Hepatocyte (in vitro differentiated cells): ENCODE measurements around the gene ZNF845. TPM values are rescaled to one million over a fixed set of nuclear protein-coding genes. Genes with fewer than 3 reads are reported as not detected.
"Not testable (repeated sequence)": the region's sequence is repeated elsewhere in the genome, so short reads cannot be mapped to it uniquely, and the experiment has no call there.

Experiments
- DNase-seq: peaks from one replicate; pipeline ENCODE4 v3.0.0-alpha.2; 2016; ENCODE audit warnings: low spot score
- H2AFZ ChIP-seq: fragments of 200-600 bp; sonication (generic); 2 replicates; pipeline ENCODE4 v1.6.0; 2016; ENCODE audit warnings: antibody characterized with exemption, mild to moderate bottlenecking
- H3K27ac ChIP-seq: fragments of 200-600 bp; sonication (generic); 2 replicates; pipeline ENCODE4 v1.5.1; 2016; ENCODE audit warnings: mild to moderate bottlenecking
- H3K27me3 ChIP-seq: fragments of 200-600 bp; sonication (generic); 2 replicates; pipeline ENCODE4 v1.6.1; 2016
- H3K36me3 ChIP-seq: fragments of 200-600 bp; sonication (generic); replicated peaks from 2 replicates; pipeline ENCODE4 v1.5.1; 2016; ENCODE audit warnings: low read depth; ENCODE audit not compliant: insufficient read depth
- H3K4me1 ChIP-seq: fragments of 200-600 bp; sonication (generic); 2 replicates; pipeline ENCODE4 v1.5.1; 2016; ENCODE audit warnings: mild to moderate bottlenecking, moderate library complexity; ENCODE audit not compliant: insufficient read depth
- H3K4me2 ChIP-seq: fragments of 200-600 bp; sonication (generic); 2 replicates; pipeline ENCODE4 v1.6.0; 2016
- H3K4me3 ChIP-seq: fragments of 200-600 bp; sonication (generic); 2 replicates; pipeline ENCODE4 v1.5.1; 2016; ENCODE audit warnings: mild to moderate bottlenecking
- H3K79me2 ChIP-seq: fragments of 200-600 bp; sonication (generic); 2 replicates; pipeline ENCODE4 v1.6.0; 2017; ENCODE audit warnings: mild to moderate bottlenecking
- H3K9me2 ChIP-seq: fragments of 200-600 bp; sonication (generic); replicated peaks from 2 replicates; pipeline ENCODE4 v1.6.0; 2017; ENCODE audit warnings: mild to moderate bottlenecking; ENCODE audit not compliant: insufficient read depth
- H3K9me3 ChIP-seq: fragments of 200-600 bp; sonication (generic); 2 replicates; pipeline ENCODE4 v1.5.1; 2016; ENCODE audit warnings: low read depth, mild to moderate bottlenecking
- H4K20me1 ChIP-seq: fragments of 200-600 bp; sonication (generic); 2 replicates; pipeline ENCODE4 v1.6.0; 2016; ENCODE audit warnings: mild to moderate bottlenecking; ENCODE audit not compliant: insufficient read depth, poor library complexity, severe bottlenecking
- EZH2 ChIP-seq: fragments of 200-600 bp; sonication (generic); IDR thresholded peaks from 2 replicates; pipeline ENCODE4 v1.6.1; 2016; ENCODE audit warnings: antibody characterized with exemption, mild to moderate bottlenecking, borderline replicate concordance
- EZH2phosphoT487 ChIP-seq: fragments of 200-600 bp; sonication (generic); IDR thresholded peaks from one replicate; pipeline ENCODE4 v1.6.1; 2018; ENCODE audit warnings: antibody characterized with exemption, mild to moderate bottlenecking, low read depth, moderate library complexity; ENCODE audit not compliant: unreplicated experiment, severe bottlenecking
- WGBS: methylation state at CpG from one replicate; pipeline ENCODE4 v1.1.6; 2016; ENCODE audit warnings: low lambda C conversion rate; ENCODE audit errors: missing lambda C conversion rate; 5-methylcytosine and 5-hydroxymethylcytosine counted together
- polyA plus RNA-seq: library from polyadenylated mRNA; unstranded; fragments of >200 nt; fragmentation: Nextera tagmentation; extraction: Ambion mirVana; gene quantifications from 2 replicates; pipeline ENCODE4 v1.2.1, GENCODE V29; 2016
- total RNA-seq: library from RNA; depleted of rRNA; stranded (reverse); fragments of >200 nt; gene quantifications from 2 replicates; pipeline ENCODE4 v1.2.3, GENCODE V29; 2014
- TF ChIP-seq, protein P1 (sequence below): fragments of 200-600 bp; sonication (generic); IDR thresholded peaks from 2 replicates; pipeline ENCODE4 v1.5.1; 2016; ENCODE audit warnings: antibody characterized with exemption, mild to moderate bottlenecking; ENCODE audit not compliant: poor library complexity

The ZNF845 gene
- total and polyA plus RNA-seq, 2 experiments from 2014 or later: 1.7 to 6.1 TPM

- Histone ChIP-seq H2AFZ (peak within 1 kb of the TSS; percentile 92), H3K27me3 (no peaks in the 10 kb centered on the region), H3K9me2 (no peaks in the 10 kb centered on the region), H3K9me3 (no peaks in the 10 kb centered on the region), H4K20me1 (no peaks in the 10 kb centered on the region), H3K4me3 (peak within 1 kb of the TSS; percentile 99), H3K27ac (peak within 1 kb of the TSS; percentile 96), H3K4me2 (peak within 1 kb of the TSS; percentile 97), H3K79me2 (peaks cover 35% of the 10 kb centered on the region), H3K36me3 (no peaks in the 10 kb centered on the region), H3K4me1 (peaks cover 13% of the 10 kb centered on the region)
- TF ChIP-seq, protein P1, sequence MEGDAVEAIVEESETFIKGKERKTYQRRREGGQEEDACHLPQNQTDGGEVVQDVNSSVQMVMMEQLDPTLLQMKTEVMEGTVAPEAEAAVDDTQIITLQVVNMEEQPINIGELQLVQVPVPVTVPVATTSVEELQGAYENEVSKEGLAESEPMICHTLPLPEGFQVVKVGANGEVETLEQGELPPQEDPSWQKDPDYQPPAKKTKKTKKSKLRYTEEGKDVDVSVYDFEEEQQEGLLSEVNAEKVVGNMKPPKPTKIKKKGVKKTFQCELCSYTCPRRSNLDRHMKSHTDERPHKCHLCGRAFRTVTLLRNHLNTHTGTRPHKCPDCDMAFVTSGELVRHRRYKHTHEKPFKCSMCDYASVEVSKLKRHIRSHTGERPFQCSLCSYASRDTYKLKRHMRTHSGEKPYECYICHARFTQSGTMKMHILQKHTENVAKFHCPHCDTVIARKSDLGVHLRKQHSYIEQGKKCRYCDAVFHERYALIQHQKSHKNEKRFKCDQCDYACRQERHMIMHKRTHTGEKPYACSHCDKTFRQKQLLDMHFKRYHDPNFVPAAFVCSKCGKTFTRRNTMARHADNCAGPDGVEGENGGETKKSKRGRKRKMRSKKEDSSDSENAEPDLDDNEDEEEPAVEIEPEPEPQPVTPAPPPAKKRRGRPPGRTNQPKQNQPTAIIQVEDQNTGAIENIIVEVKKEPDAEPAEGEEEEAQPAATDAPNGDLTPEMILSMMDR: peak; percentile 48
- TF ChIP-seq EZH2: no peak
- TF ChIP-seq EZH2phosphoT487: no peak
- peak; percentile 98 for DNase-seq
- WGBS: under 1% methylated on average over 47 of the region's 58 CpGs
Observed at GRCh38 chr19:53394974-53395839, 61.7 kb downstream of the ZNF845 start, which contains the start of gene ZNF765. Gene ZNF765, plus strand, starts transcription at chr19:53395149. Its CDS starts 2,867 bp downstream, at chr19:53398016.

- not testable (repeated sequence) for DNase-seq, H3K36me3 ChIP-seq, H3K27me3 ChIP-seq, H4K20me1 ChIP-seq, H3K9me2 ChIP-seq, H3K9me3 ChIP-seq
- Histone ChIP-seq H3K4me3 (peak overlapping the region; percentile 99), H3K79me2 (peaks cover 36% of the 10 kb centered on the region), H3K4me1 (peaks cover 13% of the 10 kb centered on the region), H2AFZ (peak overlapping the region; percentile 92), H3K4me2 (peak overlapping the region; percentile 97), H3K27ac (peak overlapping the region; percentile 96)
- WGBS: 1% methylated on average over 9 of the region's 9 CpGs
Observed at GRCh38 chr19:53395840-53396524, 62.4 kb downstream of the ZNF845 start.

- peaks cover 13% of the 10 kb centered on the region for H3K4me1 ChIP-seq
- WGBS: 0% methylated on average over 1 of the region's 1 CpG
- peaks cover 36% of the 10 kb centered on the region for H3K79me2 ChIP-seq
- H3K4me2 ChIP-seq: peak overlapping the region; percentile 97
- H3K36me3 ChIP-seq: no peaks in the 10 kb centered on the region
- no peaks in the 10 kb centered on the region for H4K20me1 ChIP-seq
- H3K4me3 ChIP-seq: peak overlapping the region; percentile 2
- DNase-seq: no peak
- no peaks in the 10 kb centered on the region for H3K27me3 ChIP-seq
- TF ChIP-seq EZH2 (no peak), EZH2phosphoT487 (no peak)
- TF ChIP-seq, protein P1: no peak
- H3K27ac ChIP-seq: no peak overlapping the region
- no peaks in the 10 kb centered on the region for H3K9me2 ChIP-seq
- no peak overlapping the region for H2AFZ ChIP-seq
- no peaks in the 10 kb centered on the region for H3K9me3 ChIP-seq
Observed at GRCh38 chr19:53396525-53396868, 62.9 kb downstream of the ZNF845 start.

GRCh38 chr19:53397918-53398317, 64.4 kb downstream of the ZNF845 start:
- H3K4me1 ChIP-seq: peaks cover 13% of the 10 kb centered on the region
- H3K9me2 ChIP-seq, H3K9me3 ChIP-seq, H3K27me3 ChIP-seq, H3K36me3 ChIP-seq, H3K27ac ChIP-seq, H3K4me3 ChIP-seq, H2AFZ ChIP-seq, DNase-seq, H3K4me2 ChIP-seq, H4K20me1 ChIP-seq: not testable (repeated sequence)
- WGBS: 83% methylated on average over 1 of the region's 1 CpG
- peaks cover 36% of the 10 kb centered on the region for H3K79me2 ChIP-seq

Other genes with a start within 250 kb of the ZNF845 start
- gene ZNF160, start 230.3 kb upstream of the ZNF845 start, total RNA-seq: 52.5 and 53.1 TPM in 2 replicates
- 23.5 and 28.0 TPM in 2 replicates for gene ZNF160, start 230.3 kb upstream of the ZNF845 start, polyA plus RNA-seq
- 14.6 and 24.1 TPM in 2 replicates for gene ZNF415, start 200.8 kb upstream of the ZNF845 start, total RNA-seq
- 7.4 and 15.2 TPM in 2 replicates for gene ZNF415, start 200.8 kb upstream of the ZNF845 start, polyA plus RNA-seq
- 8.3 and 9.2 TPM in 2 replicates for gene ZNF347, start 174.7 kb upstream of the ZNF845 start, total RNA-seq
- gene ZNF347, start 174.7 kb upstream of the ZNF845 start, polyA plus RNA-seq: 3.8 and 7.1 TPM in 2 replicates
- gene ZNF665, start 140.4 kb upstream of the ZNF845 start, total RNA-seq: 3.4 and 3.6 TPM in 2 replicates
- 2.2 and 4.5 TPM in 2 replicates for gene ZNF665, start 140.4 kb upstream of the ZNF845 start, polyA plus RNA-seq
- 37.8 and 40.6 TPM in 2 replicates for gene ZNF677, start 78.9 kb upstream of the ZNF845 start, total RNA-seq
- 18.7 and 21.2 TPM in 2 replicates for gene ZNF677, start 78.9 kb upstream of the ZNF845 start, polyA plus RNA-seq
- gene VN1R2, start 75.5 kb upstream of the ZNF845 start, total RNA-seq: not detected in 2 replicates
- gene VN1R2, start 75.5 kb upstream of the ZNF845 start, polyA plus RNA-seq: 0.65 TPM in 1 of 2 replicates, not detected in the other
- gene VN1R4, start 66.0 kb upstream of the ZNF845 start, total RNA-seq: not detected in 2 replicates
- not detected in 2 replicates for gene VN1R4, start 66.0 kb upstream of the ZNF845 start, polyA plus RNA-seq
- gene ZNF525, start 32.0 kb downstream of the ZNF845 start, total RNA-seq: 12.2 and 14.2 TPM in 2 replicates
- gene ZNF525, start 32.0 kb downstream of the ZNF845 start, polyA plus RNA-seq: 3.8 and 4.5 TPM in 2 replicates
- gene ZNF765, start 61.4 kb downstream of the ZNF845 start, total RNA-seq: 16.4 and 24.5 TPM in 2 replicates
- gene ZNF765, start 61.4 kb downstream of the ZNF845 start, polyA plus RNA-seq: 9.3 and 12.7 TPM in 2 replicates
- gene ZNF761, start 98.2 kb downstream of the ZNF845 start, total RNA-seq: 27.7 and 28.1 TPM in 2 replicates
- gene ZNF761, start 98.2 kb downstream of the ZNF845 start, polyA plus RNA-seq: 11.5 and 13.5 TPM in 2 replicates
- 7.7 and 8.6 TPM in 2 replicates for gene ZNF813, start 134.0 kb downstream of the ZNF845 start, total RNA-seq
- gene ZNF813, start 134.0 kb downstream of the ZNF845 start, polyA plus RNA-seq: 2.3 and 2.8 TPM in 2 replicates
- 12.8 and 15.6 TPM in 2 replicates for gene ZNF331, start 204.4 kb downstream of the ZNF845 start, total RNA-seq
- gene ZNF331, start 204.4 kb downstream of the ZNF845 start, polyA plus RNA-seq: 12.3 and 13.5 TPM in 2 replicates